Measurements from ENCODE around the gene DEFB128.
"Not testable (repeated sequence)": the region's sequence is repeated elsewhere in the genome, so short reads cannot be mapped to it uniquely, and the experiment has no call there.

DNA sequence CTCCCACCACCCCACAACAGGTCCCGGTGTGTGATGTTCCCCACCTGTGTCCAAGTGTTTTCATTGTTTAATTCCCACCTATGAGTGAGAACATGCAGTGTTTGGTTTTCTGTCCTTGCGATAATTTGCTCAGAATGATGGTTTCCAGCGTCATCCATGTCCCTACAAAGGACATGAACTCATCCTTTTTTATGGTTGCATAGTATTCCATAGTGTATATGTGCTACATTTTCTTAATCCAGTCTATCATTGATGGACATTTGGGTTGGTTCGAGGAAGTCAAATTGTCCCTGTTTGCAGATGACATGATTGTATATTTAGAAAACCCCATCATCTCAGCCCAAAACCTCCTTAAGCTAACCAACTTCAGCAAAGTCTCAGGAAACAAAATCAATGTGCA is 14.1 kb upstream of the DEFB128 start:
- not testable (repeated sequence) for TF ChIP-seq POLR2A (IDR thresholded peaks at IDR 0.05)
- TF ChIP-seq, protein P1, sequence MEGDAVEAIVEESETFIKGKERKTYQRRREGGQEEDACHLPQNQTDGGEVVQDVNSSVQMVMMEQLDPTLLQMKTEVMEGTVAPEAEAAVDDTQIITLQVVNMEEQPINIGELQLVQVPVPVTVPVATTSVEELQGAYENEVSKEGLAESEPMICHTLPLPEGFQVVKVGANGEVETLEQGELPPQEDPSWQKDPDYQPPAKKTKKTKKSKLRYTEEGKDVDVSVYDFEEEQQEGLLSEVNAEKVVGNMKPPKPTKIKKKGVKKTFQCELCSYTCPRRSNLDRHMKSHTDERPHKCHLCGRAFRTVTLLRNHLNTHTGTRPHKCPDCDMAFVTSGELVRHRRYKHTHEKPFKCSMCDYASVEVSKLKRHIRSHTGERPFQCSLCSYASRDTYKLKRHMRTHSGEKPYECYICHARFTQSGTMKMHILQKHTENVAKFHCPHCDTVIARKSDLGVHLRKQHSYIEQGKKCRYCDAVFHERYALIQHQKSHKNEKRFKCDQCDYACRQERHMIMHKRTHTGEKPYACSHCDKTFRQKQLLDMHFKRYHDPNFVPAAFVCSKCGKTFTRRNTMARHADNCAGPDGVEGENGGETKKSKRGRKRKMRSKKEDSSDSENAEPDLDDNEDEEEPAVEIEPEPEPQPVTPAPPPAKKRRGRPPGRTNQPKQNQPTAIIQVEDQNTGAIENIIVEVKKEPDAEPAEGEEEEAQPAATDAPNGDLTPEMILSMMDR (IDR thresholded peaks at IDR 0.05), result not testable (repeated sequence)
